GM18907 (cell line): ENCODE data around the gene CDS1.
"Not testable (repeated sequence)": the region's sequence is repeated elsewhere in the genome, so short reads cannot be mapped to it uniquely, and the experiment has no call there.

Source experiments
- ATAC-seq: cut with Tn5 transposase; IDR thresholded peaks from one replicate; pipeline ENCODE4 v1.9.1; 2021; ENCODE audit warnings: mild to moderate bottlenecking, moderate library complexity; ENCODE audit not compliant: unreplicated experiment

The CDS1 gene

GRCh38 chr4:84669201-84669600 lies 86.3 kb downstream of the CDS1 start:
- ATAC-seq = no peak

- ATAC-seq = no peak
Measured at GRCh38 chr4:84672177-84672576, 89.2 kb downstream of the CDS1 start.

GRCh38 chr4:84673475-84674240 lies 90.7 kb downstream of the CDS1 start:
- no peak for ATAC-seq

GRCh38 chr4:84677093-84677492 lies 94.2 kb downstream of the CDS1 start:
- no peak for ATAC-seq

- ATAC-seq = no peak
Measured at GRCh38 chr4:84677995-84678394, 95.1 kb downstream of the CDS1 start.

- no peak for ATAC-seq
Measured at GRCh38 chr4:84678976-84679744, 96.2 kb downstream of the CDS1 start.

- ATAC-seq = no peak
Measured at GRCh38 chr4:84680956-84681355, 98.0 kb downstream of the CDS1 start.

GRCh38 chr4:84681486-84682274 lies 98.8 kb downstream of the CDS1 start:
- no peak for ATAC-seq

GRCh38 chr4:84682661-84683060 lies 99.7 kb downstream of the CDS1 start:
- ATAC-seq = not testable (repeated sequence)

GRCh38 chr4:84683064-84683850 lies 100.3 kb downstream of the CDS1 start:
- ATAC-seq = no peak

- no peak for ATAC-seq
Measured at GRCh38 chr4:84684361-84684760, 101.4 kb downstream of the CDS1 start.

GRCh38 chr4:84685105-84685504 lies 102.2 kb downstream of the CDS1 start:
- ATAC-seq = no peak

- ATAC-seq = no peak
Measured at GRCh38 chr4:84688605-84689004, 105.7 kb downstream of the CDS1 start.

GRCh38 chr4:84689197-84689596 lies 106.3 kb downstream of the CDS1 start:
- ATAC-seq = no peak

- no peak for ATAC-seq
Measured at GRCh38 chr4:84690481-84690880, 107.6 kb downstream of the CDS1 start.

GRCh38 chr4:84691170-84691691 lies 108.3 kb downstream of the CDS1 start:
- ATAC-seq = no peak

- no peak for ATAC-seq
Measured at GRCh38 chr4:84691800-84692199, 108.9 kb downstream of the CDS1 start.

GRCh38 chr4:84697159-84697558 lies 114.2 kb downstream of the CDS1 start:
- no peak for ATAC-seq

- no peak for ATAC-seq
Measured at GRCh38 chr4:84697615-84698201, 114.8 kb downstream of the CDS1 start.
